Neural cell (in vitro differentiated cells): ENCODE measurements around the gene SLC41A2. TPM values are rescaled to one million over a fixed set of nuclear protein-coding genes. Genes with fewer than 3 reads are reported as not detected.

Source experiments
- H2AFZ ChIP-seq: fragments of 200-600, 300-800 bp; sonication (generic), shearing (Covaris generic); 2 replicates; pipeline ENCODE4 v1.6.0; 2014; ENCODE audit warnings: low read depth, mild to moderate bottlenecking, antibody characterized with exemption, low read length, moderate library complexity
- H3F3A ChIP-seq: fragments of 200-600 bp; shearing (Covaris generic); 2 replicates; pipeline ENCODE4 v1.6.1; 2016; ENCODE audit warnings: mild to moderate bottlenecking, moderate library complexity, mixed read lengths, antibody characterized with exemption, low read length; ENCODE audit not compliant: insufficient read depth, poor library complexity, severe bottlenecking
- H3K27ac ChIP-seq: fragments of 200-600, 300-800 bp; sonication (generic), shearing (Covaris generic); 2 replicates; pipeline ENCODE4 v1.5.1; 2014; ENCODE audit warnings: mild to moderate bottlenecking, low read length, moderate library complexity
- H3K27me3 ChIP-seq: fragments of 300-800, 200-600 bp; sonication (generic), shearing (Covaris generic); 2 replicates; pipeline ENCODE4 v1.6.0; 2014; ENCODE audit warnings: mild to moderate bottlenecking, low read depth, low read length, moderate library complexity; ENCODE audit not compliant: insufficient read depth
- H3K36me3 ChIP-seq: fragments of 300-800, 200-600 bp; sonication (generic), shearing (Covaris generic); 2 replicates; pipeline ENCODE4 v1.5.1; 2014; ENCODE audit warnings: mild to moderate bottlenecking, antibody characterized with exemption, low read length, moderate library complexity; ENCODE audit not compliant: insufficient read depth
- H3K4me2 ChIP-seq: fragments of 300-800, 200-600 bp; sonication (generic), shearing (Covaris generic); 2 replicates; pipeline ENCODE4 v1.6.0; 2014; ENCODE audit warnings: mild to moderate bottlenecking, low read length
- H3K4me3 ChIP-seq: fragments of 300-800, 200-600 bp; sonication (generic), shearing (Covaris generic); 2 replicates; pipeline ENCODE4 v1.5.1; 2014; ENCODE audit warnings: mild to moderate bottlenecking, low read length, moderate library complexity
- H3K79me2 ChIP-seq: fragments of 200-600 bp; shearing (Covaris generic); replicated peaks from 2 replicates; pipeline ENCODE4 v1.6.0; 2014; ENCODE audit warnings: mild to moderate bottlenecking, low read length, moderate library complexity; ENCODE audit not compliant: insufficient read depth
- H3K9ac ChIP-seq: fragments of 300-800, 200-600 bp; sonication (generic), shearing (Covaris generic); 2 replicates; pipeline ENCODE4 v1.6.1; 2016; ENCODE audit warnings: mild to moderate bottlenecking, low read length, mixed read lengths
- H3K9me2 ChIP-seq: fragments of 200-600 bp; shearing (Covaris generic); 2 replicates; pipeline ENCODE4 v1.6.1; 2016; ENCODE audit warnings: mild to moderate bottlenecking, low read length, mixed read lengths; ENCODE audit not compliant: insufficient read depth
- H3K9me3 ChIP-seq: fragments of 200-600, 300-800 bp; sonication (generic), shearing (Covaris generic); 2 replicates; pipeline ENCODE4 v1.6.1; 2016; ENCODE audit warnings: mild to moderate bottlenecking, mixed run types, low read length, moderate library complexity, mixed read lengths
- H4K20me1 ChIP-seq: fragments of 200-600 bp; shearing (Covaris generic); 2 replicates; pipeline ENCODE4 v1.6.1; 2016; ENCODE audit warnings: mild to moderate bottlenecking, mixed run types; ENCODE audit not compliant: insufficient read depth
- EP300 ChIP-seq: fragments of 450-650 bp; conservative IDR thresholded peaks from 2 replicates; pipeline ENCODE4 v1.6.1; 2014; ENCODE audit warnings: antibody characterized with exemption, mild to moderate bottlenecking, moderate library complexity; ENCODE audit not compliant: poor library complexity, severe bottlenecking
- EZH2 ChIP-seq: fragments of 200-600, 300-800 bp; shearing (Covaris generic), sonication (generic); IDR thresholded peaks from 2 replicates; pipeline ENCODE4 v1.6.1; 2014; ENCODE audit warnings: antibody characterized with exemption, low read length, borderline replicate concordance, mild to moderate bottlenecking; ENCODE audit not compliant: insufficient read depth, poor library complexity, severe bottlenecking
- MXI1 ChIP-seq: fragments of 450-650 bp; conservative IDR thresholded peaks from 2 replicates; pipeline ENCODE4 v1.6.1; 2014; ENCODE audit warnings: antibody characterized with exemption, mild to moderate bottlenecking; ENCODE audit not compliant: poor library complexity, severe bottlenecking
- POLR2AphosphoS5 ChIP-seq: IDR thresholded peaks from 2 replicates; pipeline ENCODE4 v1.6.1; 2012
- RAD21 ChIP-seq: fragments of 450-650 bp; conservative IDR thresholded peaks from 2 replicates; pipeline ENCODE4 v1.6.1; 2014; ENCODE audit warnings: antibody characterized with exemption, mild to moderate bottlenecking, moderate library complexity
- SMC3 ChIP-seq: fragments of 450-650 bp; conservative IDR thresholded peaks from 2 replicates; pipeline ENCODE4 v1.6.1; 2014; ENCODE audit warnings: antibody characterized with exemption, mild to moderate bottlenecking, moderate library complexity; ENCODE audit not compliant: poor library complexity
- TAF1 ChIP-seq: IDR thresholded peaks from 2 replicates; pipeline ENCODE4 v1.6.1; 2012; ENCODE audit warnings: low read depth
- polyA plus RNA-seq: library from polyadenylated mRNA; depleted of rRNA; stranded (reverse); fragments of >200 nt; gene quantifications from 2 replicates; pipeline ENCODE4 v1.2.3, GENCODE V29; 2014
- TF ChIP-seq, protein P1 (sequence below): IDR thresholded peaks from 2 replicates; pipeline ENCODE4 v1.6.1; 2012; ENCODE audit warnings: borderline replicate concordance
- TF ChIP-seq, protein P2 (sequence below): fragments of 450-650 bp; IDR thresholded peaks from 2 replicates; pipeline ENCODE4 v1.5.1; 2014; ENCODE audit warnings: antibody characterized with exemption, mild to moderate bottlenecking, moderate library complexity; ENCODE audit not compliant: poor library complexity, severe bottlenecking

Gene SLC41A2
- polyA plus RNA-seq, 1 donor from 2014 or later: 26.1 TPM

DNA sequence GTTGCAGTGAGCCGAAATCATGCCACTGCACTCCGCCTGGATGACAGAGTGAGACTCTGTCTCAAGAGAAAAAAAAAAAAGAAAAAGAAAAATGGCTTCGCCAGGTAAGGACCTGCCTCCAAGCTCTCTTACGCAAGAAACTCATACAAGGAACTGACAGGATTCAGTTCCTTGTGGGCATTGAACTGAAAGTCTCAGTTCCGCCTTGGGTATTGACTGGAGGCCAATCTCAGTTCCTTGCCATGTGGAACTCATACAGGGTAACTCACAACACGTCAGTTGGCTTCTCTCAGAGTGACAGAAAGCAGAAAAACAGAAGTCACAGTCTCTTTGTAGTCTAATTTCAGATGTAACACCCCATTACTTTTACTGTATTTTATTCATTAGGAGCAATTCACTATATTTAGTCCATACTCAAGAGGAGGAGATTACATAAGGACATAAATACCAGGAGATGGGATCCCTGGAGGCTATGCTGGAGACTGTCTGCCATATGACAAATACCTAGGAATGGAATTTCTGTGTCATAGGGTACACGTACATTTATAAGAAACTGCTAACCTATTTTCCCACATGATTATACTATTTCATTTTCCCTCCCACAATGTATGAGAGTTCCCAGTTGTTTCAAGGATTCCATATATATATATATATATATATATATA, 16.7 kb upstream of the SLC41A2 start:
- H3K9me3 ChIP-seq: no peaks in the 10 kb centered on the region
- no peak overlapping the region for H3K27ac ChIP-seq
- no peak overlapping the region for H3K4me2 ChIP-seq
- H3K36me3 ChIP-seq: no peaks in the 10 kb centered on the region
- no peak overlapping the region for H3K9ac ChIP-seq
- H3K79me2 ChIP-seq: no peaks in the 10 kb centered on the region
- TF ChIP-seq, protein P1, sequence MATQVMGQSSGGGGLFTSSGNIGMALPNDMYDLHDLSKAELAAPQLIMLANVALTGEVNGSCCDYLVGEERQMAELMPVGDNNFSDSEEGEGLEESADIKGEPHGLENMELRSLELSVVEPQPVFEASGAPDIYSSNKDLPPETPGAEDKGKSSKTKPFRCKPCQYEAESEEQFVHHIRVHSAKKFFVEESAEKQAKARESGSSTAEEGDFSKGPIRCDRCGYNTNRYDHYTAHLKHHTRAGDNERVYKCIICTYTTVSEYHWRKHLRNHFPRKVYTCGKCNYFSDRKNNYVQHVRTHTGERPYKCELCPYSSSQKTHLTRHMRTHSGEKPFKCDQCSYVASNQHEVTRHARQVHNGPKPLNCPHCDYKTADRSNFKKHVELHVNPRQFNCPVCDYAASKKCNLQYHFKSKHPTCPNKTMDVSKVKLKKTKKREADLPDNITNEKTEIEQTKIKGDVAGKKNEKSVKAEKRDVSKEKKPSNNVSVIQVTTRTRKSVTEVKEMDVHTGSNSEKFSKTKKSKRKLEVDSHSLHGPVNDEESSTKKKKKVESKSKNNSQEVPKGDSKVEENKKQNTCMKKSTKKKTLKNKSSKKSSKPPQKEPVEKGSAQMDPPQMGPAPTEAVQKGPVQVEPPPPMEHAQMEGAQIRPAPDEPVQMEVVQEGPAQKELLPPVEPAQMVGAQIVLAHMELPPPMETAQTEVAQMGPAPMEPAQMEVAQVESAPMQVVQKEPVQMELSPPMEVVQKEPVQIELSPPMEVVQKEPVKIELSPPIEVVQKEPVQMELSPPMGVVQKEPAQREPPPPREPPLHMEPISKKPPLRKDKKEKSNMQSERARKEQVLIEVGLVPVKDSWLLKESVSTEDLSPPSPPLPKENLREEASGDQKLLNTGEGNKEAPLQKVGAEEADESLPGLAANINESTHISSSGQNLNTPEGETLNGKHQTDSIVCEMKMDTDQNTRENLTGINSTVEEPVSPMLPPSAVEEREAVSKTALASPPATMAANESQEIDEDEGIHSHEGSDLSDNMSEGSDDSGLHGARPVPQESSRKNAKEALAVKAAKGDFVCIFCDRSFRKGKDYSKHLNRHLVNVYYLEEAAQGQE: no peak
- TF ChIP-seq RAD21: no peak
- H4K20me1 ChIP-seq: no peaks in the 10 kb centered on the region
- H3K4me3 ChIP-seq: no peak overlapping the region
- H3F3A ChIP-seq: no peaks in the 10 kb centered on the region
- no peaks in the 10 kb centered on the region for H3K9me2 ChIP-seq
- no peaks in the 10 kb centered on the region for H3K27me3 ChIP-seq
- no peak overlapping the region for H2AFZ ChIP-seq

DNA sequence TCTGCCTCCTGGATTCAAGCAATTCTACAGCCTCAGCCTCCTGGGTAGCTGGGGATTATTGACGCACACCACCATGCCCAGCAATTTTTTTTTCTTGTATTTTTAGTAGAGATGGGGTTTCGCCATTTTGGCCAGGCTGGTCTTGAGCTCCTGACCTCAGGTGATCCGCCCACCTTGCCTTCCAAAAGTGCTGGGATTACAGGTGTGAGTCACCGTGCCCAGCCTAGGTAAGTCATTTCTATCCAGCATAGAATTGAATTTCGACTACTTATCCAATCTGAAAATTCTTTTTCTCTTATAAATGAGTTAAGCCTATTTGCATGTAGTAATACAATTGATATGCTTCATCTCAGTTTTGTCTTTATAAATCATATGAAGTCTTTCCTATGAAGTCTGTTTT, 15.2 kb upstream of the SLC41A2 start:
- Histone ChIP-seq H3K27me3 (no peaks in the 10 kb centered on the region), H3K27ac (no peak overlapping the region), H3K9me2 (no peaks in the 10 kb centered on the region), H3K9me3 (no peaks in the 10 kb centered on the region), H2AFZ (no peak overlapping the region), H3K4me3 (no peak overlapping the region), H3K4me2 (no peak overlapping the region), H3K36me3 (no peaks in the 10 kb centered on the region), H3F3A (no peaks in the 10 kb centered on the region), H3K79me2 (no peaks in the 10 kb centered on the region), H4K20me1 (no peaks in the 10 kb centered on the region), H3K9ac (no peak overlapping the region)
- TF ChIP-seq RAD21 (no peak), POLR2AphosphoS5 (no peak), EZH2 (no peak), EP300 (no peak), TAF1 (no peak), MXI1 (no peak), SMC3 (no peak)
- TF ChIP-seq, protein P2, sequence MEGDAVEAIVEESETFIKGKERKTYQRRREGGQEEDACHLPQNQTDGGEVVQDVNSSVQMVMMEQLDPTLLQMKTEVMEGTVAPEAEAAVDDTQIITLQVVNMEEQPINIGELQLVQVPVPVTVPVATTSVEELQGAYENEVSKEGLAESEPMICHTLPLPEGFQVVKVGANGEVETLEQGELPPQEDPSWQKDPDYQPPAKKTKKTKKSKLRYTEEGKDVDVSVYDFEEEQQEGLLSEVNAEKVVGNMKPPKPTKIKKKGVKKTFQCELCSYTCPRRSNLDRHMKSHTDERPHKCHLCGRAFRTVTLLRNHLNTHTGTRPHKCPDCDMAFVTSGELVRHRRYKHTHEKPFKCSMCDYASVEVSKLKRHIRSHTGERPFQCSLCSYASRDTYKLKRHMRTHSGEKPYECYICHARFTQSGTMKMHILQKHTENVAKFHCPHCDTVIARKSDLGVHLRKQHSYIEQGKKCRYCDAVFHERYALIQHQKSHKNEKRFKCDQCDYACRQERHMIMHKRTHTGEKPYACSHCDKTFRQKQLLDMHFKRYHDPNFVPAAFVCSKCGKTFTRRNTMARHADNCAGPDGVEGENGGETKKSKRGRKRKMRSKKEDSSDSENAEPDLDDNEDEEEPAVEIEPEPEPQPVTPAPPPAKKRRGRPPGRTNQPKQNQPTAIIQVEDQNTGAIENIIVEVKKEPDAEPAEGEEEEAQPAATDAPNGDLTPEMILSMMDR: no peak
- TF ChIP-seq, protein P1: no peak
